ENCODE measurements around the gene MACROD2.
A peak's percentile ranks its signal among the peaks of the same experiment; 100 is the strongest.

MACROD2 gene

DNA sequence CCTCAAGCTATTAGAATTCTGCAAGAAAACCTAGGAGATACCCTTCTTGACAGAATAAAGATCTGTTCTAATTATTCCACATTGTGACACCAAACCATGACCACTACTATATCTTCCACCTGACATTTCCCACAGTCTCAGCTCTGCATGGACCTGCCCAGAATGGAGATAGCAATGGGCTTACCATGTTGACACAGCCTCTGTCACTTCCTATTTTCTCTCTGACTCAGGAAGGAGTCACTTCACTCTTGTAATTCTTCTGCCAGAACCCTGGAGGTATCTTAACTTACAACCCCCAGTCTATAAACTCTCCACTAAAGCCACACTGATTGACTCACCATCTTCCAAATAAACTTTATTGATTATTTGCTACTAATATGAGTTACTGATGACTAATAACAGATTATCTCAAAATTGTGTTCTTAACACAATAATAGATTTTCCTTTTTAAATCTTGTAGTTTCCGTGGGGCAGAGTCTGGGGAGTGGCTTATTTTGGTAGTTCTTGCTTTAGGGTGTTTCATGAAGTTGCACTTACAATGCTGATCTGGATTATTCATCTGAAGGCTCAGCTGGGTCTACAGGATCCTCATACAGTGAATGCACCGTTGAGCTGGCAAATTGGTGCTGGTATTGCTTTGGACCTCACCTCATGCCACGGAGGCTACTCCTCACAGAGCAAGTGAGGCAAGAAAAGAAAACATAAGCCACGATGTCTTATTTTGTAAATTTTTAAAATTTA, 1708.0 kb downstream of the MACROD2 start:
- no peak for DNase-seq
- intact Hi-C loops (cut with DNase I) = no loop called here

DNA sequence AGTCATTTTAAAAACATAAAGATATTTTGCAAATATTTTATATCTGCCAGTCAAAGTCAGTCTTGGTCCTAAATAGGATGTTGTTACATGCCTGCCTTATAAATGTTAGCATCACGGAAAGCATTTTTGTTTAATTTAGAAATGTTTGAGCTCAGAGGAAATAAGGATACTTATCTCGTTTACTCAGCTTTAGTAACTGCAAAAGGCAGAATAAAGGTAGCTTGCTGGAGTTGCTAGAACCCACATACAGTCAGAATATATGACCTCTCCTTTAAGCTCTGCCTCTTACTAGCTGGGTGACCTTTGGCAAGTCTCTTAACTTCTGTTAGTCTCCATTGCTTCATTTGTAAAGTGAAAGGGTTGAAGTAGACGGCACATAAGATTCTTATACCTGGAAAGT, 1710.7 kb downstream of the MACROD2 start:
- intact Hi-C loops (cut with DNase I) = no loop called here
- no peak for DNase-seq

DNA sequence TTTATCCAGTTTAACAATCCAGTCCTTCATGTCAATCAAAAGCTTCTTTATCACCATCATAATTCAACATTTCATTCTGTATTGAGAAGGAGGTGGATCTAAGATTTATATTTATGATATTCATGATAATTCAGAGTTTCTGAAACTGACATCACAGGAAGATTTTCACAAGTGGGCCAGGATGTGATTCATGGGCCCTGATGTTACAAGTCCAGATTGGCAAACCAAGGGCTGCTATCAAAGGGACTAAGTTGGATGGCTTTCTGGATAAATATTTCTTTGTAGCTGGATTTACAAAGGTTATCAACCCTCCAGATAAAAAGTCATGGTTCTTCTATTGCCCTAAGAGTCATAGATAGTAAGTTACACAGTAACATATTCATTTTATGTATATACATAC, 1711.4 kb downstream of the MACROD2 start:
- no peak for DNase-seq
- intact Hi-C loops (cut with DNase I) = no loop called here

DNA sequence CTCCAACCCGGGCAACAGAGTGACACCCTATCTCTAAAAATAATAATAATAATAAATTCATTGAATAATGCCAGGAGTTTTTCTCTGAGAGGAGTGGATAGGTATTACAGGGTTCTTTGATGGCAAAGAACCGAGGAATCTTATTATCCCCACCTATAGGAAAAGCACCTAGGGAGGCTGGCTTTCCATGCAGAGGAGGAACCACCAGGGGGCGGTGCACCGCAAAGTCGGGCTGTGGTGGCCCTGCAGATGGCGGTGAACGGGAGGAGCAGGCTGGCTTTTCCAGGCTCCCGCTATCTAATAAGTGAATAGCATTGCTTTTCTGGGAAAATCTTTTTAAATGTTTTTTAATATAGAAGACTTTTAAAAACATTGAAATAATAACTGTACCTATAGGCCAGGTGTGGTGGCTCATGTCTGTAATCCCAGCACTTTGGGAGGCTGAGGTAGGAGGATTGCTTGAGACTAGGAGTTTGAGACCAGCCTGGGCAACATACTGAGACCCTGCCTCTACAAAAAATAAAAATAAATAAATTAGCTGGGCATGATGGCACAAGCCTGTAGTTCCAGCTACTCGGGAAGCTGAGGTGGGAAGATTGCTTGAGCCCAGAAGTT, 1713.8 kb downstream of the MACROD2 start:
- peak in 38 of 42 donors; percentile 9 to 79 (median 38) for DNase-seq

DNA sequence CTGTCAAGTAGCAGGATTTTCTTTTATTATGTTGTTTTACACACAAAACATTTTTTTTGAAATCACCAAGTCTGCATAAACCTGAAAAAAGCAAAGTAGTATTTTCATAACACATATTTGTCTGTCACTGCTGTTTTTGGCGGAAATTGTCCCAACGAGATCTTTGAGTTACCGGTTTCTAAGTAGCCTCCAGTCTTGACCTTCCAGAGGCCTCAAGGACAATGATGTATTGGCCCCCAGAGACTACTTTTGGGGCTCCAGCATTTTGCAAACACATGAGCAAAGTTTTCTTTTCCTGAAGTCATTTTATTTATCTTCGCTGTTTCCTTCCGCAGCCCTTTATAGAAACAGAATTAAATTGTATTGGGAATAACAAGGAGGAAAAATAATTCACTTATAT, 1715.3 kb downstream of the MACROD2 start:
- intact Hi-C loops (cut with DNase I) = no loop called here
- no peak for DNase-seq

More for the DNA sequence above, 1713.8 kb downstream of the MACROD2 start:
- intact Hi-C loops (cut with DNase I) = no loop called here

DNA sequence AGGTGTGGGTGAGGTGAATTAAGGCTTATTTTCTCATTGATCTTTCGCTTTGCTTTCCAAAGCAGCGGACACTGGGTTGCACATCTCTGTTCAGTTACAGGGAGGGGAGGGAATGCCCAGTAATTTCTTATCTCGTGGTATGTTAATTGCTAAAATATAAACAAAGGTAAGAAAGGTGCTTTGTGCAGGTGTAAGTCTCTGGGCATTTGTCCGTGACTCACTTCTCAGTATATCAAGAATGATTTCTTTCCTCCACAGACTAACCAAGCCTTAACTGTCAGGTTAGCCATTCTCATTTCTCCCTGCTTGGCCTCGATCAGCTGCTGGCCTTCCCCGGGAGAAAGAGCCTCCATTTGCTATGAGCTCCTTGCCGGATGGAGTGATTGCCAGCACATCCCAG, 1715.9 kb downstream of the MACROD2 start:
- intact Hi-C loops (cut with DNase I) = no loop called here
- no peak for DNase-seq

DNA sequence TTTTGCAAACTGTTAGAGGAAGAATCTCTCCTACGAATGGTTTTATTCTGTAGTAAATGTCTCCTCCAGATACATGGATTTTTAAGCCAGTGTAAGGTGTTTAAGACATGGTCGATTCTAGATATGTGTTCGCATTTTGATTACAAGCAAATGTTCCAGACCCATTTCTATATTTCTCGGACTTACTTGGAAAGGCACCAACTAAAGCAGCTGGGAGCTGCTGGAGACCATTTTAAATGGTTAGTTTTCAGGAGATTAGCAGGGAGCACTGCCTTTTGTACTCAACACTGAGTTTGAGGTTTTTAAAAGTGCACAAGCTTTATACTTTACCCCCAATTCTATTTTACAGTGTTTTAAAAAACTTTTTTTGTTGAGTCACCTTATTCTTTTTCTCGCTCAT, 1720.9 kb downstream of the MACROD2 start:
- intact Hi-C loops (cut with DNase I) = no loop called here
- no peak for DNase-seq

DNA sequence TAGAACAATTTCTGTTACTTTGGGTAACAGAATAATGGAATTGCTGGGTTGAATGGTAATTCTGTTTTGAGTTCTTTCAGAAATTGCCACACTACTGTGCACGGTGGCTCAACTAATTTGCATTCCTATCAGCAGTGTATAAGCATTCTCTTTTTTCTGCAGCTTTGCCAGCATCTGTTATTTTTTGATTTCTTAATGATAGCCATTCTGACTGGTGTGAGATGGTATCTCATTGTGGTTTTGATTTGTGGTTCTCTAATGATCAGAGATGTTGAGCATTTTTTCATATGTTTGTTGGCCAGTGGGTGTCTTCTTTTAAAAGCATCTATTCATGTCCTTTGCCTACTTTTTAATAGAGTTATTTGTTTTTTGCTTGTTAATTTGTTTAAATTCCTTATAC, 1731.1 kb downstream of the MACROD2 start:
- intact Hi-C loops (cut with DNase I) = no loop called here
- DNase-seq = no peak

DNA sequence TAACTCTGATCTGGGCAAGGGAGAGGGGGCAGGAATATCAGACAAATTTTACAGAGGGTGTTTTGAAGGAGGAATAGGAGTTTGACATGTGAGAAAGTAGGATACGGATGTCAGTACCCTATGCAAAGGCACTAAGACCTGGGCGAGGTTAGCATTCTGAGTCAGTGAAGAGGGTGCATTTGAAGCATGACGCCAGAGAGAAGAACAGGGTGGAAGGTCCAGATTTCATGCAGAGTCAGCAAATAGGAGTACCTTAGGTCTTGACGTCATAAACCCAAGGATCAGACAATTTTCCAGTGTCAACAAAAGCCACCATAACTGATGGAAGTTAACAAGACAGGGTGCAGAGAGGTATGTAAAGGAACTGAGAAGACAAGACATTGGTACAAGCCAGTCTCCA, 1738.7 kb downstream of the MACROD2 start:
- no peak for DNase-seq
- intact Hi-C loops (cut with DNase I) = no loop called here

DNA sequence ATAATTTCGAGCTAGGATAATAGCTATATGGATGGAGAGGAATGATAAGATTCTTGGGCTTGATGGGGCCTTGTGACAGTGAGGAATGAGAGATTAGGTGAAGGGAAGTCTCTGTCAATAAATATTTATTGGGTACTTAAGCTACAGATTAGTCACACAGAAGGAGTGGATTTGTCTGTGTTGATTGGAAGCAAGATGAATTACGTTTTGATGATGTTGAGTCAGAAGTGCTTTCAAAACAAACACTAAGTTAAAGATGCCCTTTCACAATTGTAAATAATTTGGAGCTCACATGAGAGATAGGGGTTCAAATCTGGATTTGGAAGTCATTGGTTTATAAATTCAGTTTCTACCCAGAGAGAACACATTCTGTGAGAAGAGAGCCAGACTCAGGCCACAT, 1743.7 kb downstream of the MACROD2 start:
- DNase-seq = no peak
- intact Hi-C loops (cut with DNase I) = no loop called here

DNA sequence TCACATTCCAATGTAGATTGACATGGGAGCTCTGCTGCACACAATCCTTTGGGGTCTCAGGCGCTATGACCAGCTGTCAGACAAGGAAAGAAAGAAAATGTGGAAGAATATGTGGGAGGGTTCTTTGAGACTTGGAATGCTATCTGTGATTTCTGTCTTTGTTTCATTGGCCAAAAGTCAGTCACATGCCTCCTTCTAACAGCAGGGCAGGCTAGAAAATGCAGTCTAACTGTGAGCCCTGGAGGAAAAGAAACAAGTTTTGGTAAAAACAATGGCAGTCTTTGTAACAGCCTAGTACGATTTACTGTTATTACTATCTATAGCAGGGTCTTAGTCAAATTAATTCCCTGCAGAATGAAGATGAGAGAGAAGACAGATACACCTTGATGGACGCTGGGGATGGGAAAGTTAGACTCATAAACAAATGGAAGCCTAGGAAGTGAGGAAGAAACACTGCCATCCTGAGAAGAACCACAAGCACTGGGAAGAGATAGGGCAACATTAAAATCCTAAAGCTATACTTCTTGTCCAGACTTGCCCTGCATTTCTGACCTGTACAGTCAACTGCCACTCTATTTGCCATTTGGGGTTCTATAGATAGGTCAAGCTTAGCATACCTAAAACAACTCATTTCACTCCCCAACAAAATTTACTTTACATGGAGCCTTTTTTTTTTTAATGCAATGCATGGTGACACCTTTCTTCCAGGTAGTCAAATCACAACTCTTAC, 1744.9 kb downstream of the MACROD2 start:
- DNase-seq = no peak
- intact Hi-C loops (cut with DNase I) = no loop called here

DNA sequence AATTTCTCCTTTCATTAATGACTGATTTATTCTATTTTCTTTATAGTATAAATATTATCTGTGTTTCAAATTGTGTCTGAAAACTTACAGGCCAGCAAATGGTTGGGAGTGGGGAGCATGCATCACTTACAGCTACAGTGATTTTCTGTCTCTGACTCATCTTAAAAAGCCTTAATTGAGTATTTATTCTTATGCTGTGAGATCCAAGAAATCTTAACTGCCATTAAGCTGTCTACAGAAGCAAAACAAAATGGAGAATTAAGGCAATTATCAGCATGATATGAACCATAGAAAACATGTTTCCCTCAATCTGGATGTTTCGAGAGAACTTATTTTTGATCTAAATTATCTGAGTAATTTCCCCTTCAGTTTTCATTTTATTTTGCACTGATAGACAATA, 1746.8 kb downstream of the MACROD2 start:
- intact Hi-C loops (cut with DNase I) = no loop called here
- DNase-seq = no peak

DNA sequence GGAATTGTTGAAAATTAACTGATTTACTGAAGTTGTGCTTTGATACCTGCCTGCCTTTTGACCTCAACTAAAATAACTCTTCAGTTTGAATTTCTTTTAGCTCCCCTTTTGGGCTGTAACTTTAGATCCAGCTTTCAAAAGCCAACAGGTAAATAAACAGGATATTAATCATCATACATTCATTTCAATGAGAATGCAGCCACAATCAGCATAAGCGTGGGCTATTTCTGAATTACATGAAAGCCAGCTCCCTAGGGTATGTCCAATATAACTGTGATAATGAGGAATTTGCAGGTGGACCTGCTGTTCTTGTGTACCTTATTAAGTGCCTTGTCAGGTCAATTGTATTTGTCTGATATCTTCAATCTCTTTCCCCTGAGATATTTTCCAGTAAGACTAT, 1747.3 kb downstream of the MACROD2 start:
- intact Hi-C loops (cut with DNase I) = no loop called here
- DNase-seq = no peak

DNA sequence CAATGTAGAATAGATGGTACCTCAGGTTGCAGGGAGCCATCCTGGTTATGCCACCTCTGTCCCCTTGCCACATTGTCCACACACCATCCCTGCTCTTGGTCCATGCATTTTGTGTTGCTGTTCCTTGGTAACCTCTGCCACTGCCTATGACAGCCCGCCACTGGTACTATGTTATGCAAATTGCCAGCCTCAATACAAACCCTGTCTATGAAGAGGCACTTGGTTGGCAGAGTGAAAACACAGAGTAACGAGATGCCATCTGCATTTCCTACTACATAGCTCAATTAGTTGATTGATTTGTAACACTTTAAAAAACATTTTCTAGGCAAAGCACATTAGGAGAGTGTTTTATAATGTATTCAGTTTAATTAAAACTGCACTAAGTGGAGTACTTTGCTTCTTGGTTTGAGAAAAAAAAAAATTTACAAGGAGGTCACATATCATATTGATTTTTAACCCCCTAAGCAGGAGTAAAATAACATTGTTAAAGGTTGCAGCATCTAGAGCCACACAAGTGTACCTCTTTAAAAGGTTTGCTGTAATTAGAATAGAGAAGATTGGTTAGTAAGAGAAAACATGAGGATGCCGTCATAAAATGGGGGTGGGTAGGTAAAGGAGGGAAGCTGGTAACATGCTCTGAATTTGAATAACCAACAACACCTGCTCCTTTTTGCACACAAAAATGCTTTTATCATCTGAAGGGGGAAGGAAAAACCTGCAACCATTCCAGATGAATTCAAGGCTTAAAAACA, 1760.9 kb downstream of the MACROD2 start:
- intact Hi-C loops (cut with DNase I) = loop anchor here (10.0 kb wide), 1 partner anchor 1421 kb away; the partner anchor contains the start of gene FLRT3
- DNase-seq = peak in 21 of 42 donors; percentile 8 to 53 (median 18)

DNA sequence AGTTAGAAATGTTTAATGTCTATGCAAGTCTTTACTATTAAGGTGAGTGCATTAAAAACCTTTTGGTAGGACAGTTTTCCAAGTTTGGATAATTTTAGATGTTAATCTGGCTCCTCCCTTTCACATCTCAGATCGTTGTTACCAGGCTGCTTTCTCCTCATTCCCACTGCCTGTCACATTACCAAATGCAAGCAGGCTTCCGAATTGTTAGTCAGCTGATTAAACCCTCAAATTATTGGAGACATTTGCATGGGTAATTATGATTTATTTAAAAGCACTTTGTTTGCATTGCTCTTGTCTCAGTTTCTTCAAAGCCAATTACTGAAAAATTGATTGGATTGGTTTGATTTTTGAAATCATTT, 1761.4 kb downstream of the MACROD2 start:
- intact Hi-C loops (cut with DNase I) = loop anchor here (10.0 kb wide), 1 partner anchor 1422 kb away; the partner anchor contains the start of gene FLRT3

DNA sequence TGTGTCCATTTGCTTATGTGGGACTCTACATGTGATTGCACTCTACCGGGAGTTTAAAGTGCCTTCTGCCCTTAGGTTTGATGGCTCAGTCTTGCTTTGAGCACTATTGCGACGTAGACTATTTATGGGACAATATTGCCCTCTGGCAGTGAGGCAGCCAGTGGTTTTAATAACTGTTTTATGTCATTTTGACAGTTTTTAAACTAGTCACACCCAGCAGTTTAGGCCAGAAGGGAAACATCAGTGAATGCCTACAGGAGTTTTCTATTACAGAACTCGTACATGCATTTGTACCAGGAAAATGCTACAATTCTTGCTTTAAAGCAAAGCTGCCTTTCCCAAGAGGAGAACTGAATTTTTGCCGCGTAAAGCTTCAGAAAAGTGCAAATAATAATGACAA, 1764.3 kb downstream of the MACROD2 start:
- peak in 17 of 42 donors; percentile 8 to 53 (median 32) for DNase-seq
- intact Hi-C loops (cut with DNase I) = loop anchor here (10.0 kb wide), 1 partner anchor 1425 kb away; the partner anchor contains the start of gene FLRT3

More for the DNA sequence above, 1761.4 kb downstream of the MACROD2 start:
- no peak for DNase-seq

DNA sequence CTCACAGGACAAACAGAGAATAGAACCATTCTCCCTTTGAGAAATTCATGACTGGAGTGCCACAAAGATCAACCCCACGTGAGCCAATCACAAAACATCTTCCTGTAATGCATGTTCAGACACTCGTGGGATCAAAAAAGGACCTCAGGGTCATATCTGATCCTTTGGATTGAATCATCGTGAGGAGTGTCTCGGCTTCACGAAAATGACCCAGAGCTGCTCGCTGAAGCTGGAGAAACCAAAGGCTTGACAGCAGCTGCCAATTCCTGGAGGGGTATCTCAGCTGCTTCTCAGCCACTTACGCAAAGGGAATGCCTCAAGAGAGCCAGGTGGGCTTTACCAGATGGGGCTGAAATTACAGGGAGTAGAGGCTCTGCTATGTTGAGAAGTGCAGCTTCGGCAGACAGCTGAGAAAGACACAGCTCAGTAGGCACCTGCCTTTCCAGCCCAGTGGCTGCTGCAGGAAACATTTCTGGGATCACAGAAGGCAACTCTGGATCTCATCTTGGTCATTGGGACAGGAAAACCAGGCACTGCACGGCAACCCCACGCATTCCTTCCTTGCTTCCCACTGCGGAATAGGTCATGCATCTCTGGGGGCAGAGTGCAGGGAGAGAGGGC, 1764.8 kb downstream of the MACROD2 start:
- DNase-seq = peak in 16 of 42 donors; percentile 2 to 54 (median 15)
- intact Hi-C loops (cut with DNase I) = no loop called here

DNA sequence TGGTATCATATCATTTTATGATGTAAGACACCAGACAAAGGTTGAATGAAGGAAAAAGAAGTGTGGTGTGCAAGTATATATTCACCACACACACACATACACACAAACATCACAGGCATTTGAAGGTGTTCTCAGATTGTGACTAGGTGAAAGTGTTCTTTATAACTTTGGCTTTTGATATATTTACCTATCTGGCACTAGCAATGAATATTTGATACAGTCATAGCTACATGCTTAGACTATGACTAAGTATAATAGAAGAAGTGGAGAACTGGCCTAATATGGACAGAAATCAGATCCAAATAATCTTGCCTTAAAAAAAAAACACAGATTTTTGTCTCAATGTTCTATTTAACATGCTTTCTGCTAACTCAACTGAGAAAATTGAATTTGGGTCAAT, 1768.0 kb downstream of the MACROD2 start:
- intact Hi-C loops (cut with DNase I) = no loop called here
- DNase-seq = no peak

DNA sequence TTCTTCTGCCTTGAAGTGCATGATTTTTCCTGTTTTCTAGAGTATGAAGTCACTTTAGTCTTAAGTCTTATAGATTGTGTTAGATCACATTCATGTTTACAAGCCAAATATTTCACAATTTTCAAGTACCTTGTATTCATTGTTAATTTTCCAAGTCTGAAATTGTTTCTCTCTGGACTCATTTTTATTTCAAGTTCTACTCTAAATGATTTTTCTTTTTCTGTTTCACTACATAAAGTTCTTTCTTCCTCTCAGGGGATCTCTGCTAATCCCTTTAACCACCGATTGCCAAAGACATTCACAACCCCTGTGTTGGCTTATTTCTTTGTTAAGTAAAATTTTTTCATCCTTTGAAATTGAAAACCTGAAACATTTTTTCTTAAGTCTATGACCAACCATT, 1772.3 kb downstream of the MACROD2 start:
- intact Hi-C loops (cut with DNase I) = no loop called here
- no peak for DNase-seq

Data from head of caudate nucleus (tissue), 42 donors.